ENCODE data around the gene DPEP3.

GRCh38 chr16:67949645-67950044 is 30.7 kb downstream of the DPEP3 start:
- no peak for TF ChIP-seq SUZ12 (IDR thresholded peaks at IDR 0.05; ENCODE audit: extremely low read depth, insufficient read depth, insufficient read length)
- no peak for TF ChIP-seq ZNF274 (IDR thresholded peaks at IDR 0.05; ENCODE audit: low read depth, low read length)
